Coronary artery (tissue), 2 donors: ENCODE results near the gene MRPL34.

Experiments used
- DNase-seq: peaks from one replicate; pipeline ENCODE4 v3.0.0-alpha.2; 2017; ENCODE audit warnings: low spot score
- H3K27ac ChIP-seq, 2 donors: fragments of 200-600 bp; sonication (generic); one replicate each; pipeline ENCODE4 v1.5.1; 2016 to 2019
- H3K4me3 ChIP-seq: fragments of 200-600 bp; sonication (generic); 2 replicates; pipeline ENCODE4 v1.5.1; 2016; ENCODE audit warnings: mild to moderate bottlenecking, moderate library complexity
- TF ChIP-seq, protein P1 (sequence below): fragments of 200-600 bp; sonication (generic); IDR thresholded peaks from one replicate; pipeline ENCODE4 v1.5.1; 2019; ENCODE audit warnings: antibody characterized with exemption

MRPL34 gene

DNA sequence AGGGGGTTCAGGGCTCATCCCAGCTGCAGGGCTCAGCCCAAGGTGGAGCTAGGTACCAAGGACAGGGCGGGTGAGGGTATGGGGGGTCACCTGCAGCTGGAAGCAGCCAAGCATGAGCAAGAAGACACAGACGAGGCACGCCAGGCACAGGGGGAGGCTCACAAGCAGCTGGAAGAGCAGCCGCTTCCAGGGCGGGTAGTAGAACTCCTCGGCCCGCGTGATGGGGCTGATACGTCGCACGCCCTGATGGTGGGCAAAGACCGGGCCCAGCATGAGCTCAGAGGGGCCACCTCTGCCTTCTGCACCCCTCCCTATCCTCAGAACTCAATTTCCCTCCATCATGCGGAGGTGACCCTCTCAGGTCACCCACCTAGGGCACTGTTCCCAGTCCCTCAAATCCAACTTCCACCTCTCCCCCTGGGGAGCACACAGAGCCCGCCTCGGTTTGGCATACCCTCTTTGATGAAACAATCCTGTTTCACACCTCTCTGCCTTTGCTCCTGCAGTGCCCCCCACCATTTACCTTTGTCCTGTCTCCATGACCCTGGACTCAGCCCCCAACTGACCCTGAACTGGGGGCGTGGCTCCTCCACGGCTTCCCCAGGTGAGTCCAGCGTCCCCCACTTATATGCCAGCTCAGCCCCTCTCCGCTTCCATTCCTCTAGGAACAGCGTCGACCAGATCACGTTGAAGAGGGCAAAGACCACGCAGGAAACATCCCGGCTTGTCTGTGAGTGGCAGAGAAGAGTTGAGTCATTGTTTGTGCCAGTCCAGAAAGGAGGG, 24.8 kb downstream of the MRPL34 start:
- DNase-seq = no peak
- H3K27ac ChIP-seq = no peak overlapping the region
- H3K4me3 ChIP-seq = no peak overlapping the region
- TF ChIP-seq, protein P1, sequence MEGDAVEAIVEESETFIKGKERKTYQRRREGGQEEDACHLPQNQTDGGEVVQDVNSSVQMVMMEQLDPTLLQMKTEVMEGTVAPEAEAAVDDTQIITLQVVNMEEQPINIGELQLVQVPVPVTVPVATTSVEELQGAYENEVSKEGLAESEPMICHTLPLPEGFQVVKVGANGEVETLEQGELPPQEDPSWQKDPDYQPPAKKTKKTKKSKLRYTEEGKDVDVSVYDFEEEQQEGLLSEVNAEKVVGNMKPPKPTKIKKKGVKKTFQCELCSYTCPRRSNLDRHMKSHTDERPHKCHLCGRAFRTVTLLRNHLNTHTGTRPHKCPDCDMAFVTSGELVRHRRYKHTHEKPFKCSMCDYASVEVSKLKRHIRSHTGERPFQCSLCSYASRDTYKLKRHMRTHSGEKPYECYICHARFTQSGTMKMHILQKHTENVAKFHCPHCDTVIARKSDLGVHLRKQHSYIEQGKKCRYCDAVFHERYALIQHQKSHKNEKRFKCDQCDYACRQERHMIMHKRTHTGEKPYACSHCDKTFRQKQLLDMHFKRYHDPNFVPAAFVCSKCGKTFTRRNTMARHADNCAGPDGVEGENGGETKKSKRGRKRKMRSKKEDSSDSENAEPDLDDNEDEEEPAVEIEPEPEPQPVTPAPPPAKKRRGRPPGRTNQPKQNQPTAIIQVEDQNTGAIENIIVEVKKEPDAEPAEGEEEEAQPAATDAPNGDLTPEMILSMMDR = no peak

- no peak overlapping the region for H3K4me3 ChIP-seq
- no peak for DNase-seq
- no peak overlapping the region for H3K27ac ChIP-seq
- TF ChIP-seq, protein P1 = no peak
Observed at GRCh38 chr19:17331045-17331558, 25.4 kb downstream of the MRPL34 start.

- H3K4me3 ChIP-seq = no peak overlapping the region
- no peak overlapping the region for H3K27ac ChIP-seq
- TF ChIP-seq, protein P1 = no peak
- no peak for DNase-seq
Observed at GRCh38 chr19:17332360-17332676, 26.6 kb downstream of the MRPL34 start.

DNA sequence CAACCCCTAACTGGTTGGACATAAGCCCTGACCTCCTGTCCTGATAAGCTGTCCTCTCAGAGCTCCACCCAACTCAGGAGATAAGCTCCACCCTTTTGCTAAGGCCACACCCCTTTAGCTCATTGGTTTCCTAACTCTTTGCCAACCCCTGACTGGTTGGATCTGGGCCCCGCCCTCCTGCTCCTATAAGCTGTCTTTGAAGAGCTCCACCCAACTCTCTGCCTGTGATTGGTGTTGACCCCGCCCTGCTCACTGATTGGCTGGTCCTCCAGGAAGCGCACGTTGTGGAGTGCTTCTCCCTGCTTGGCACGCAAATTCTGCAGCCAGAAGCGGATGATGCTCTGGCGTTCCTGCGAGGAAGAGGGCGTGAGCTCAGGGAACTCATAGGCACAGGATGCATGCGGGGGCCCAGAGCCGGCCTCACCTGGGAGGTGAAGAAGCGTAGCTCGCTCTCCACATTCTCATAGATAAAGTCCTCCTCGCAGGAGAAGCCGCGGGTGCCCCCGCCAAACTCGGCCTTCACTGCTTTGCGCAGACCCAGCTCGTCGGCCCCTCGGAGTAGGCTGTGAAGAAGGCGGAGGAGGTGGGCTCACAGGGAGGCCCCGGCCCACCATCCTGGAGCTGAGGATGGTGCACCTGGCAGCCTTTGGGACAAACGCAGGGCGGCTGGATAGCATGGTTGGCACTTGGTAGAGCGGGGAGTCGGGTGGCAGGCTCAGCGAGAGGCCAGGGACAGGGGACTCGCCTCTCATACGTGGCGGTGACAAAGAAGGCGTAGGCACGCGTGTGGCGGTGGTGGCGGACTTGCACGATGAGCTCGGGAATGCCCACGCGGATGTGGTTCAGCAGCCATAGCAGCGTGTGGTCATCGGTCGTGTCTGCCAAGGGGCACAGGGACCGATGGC, 27.3 kb downstream of the MRPL34 start:
- H3K27ac ChIP-seq = peak overlapping the region in 1 of 2 donors; percentile 77
- TF ChIP-seq, protein P1 = no peak
- DNase-seq = no peak
- H3K4me3 ChIP-seq = no peak overlapping the region

GRCh38 chr19:17333611-17334413, 28.1 kb downstream of the MRPL34 start:
- H3K4me3 ChIP-seq = peak overlapping the region; percentile 85
- TF ChIP-seq, protein P1 = no peak
- DNase-seq = no peak
- H3K27ac ChIP-seq = peak overlapping the region; percentile 21 to 77
